ENCODE data around the gene SNX9.

- TF ChIP-seq EZH2 (IDR thresholded peaks at IDR 0.05; ENCODE audit: insufficient read depth, low read length) (no peak), CTCF (IDR thresholded peaks at IDR 0.05; ENCODE audit: insufficient read depth, low read depth, low read length) (no peak)
Observed at GRCh38 chr6:157831018-157831369, 7.9 kb downstream of the SNX9 start.
